Epithelial cell of proximal tubule (primary cell): Measurements from ENCODE around the gene GPRIN3. TPM values are rescaled to one million over a fixed set of nuclear protein-coding genes. Genes with fewer than 3 reads are reported as not detected.

Experiments
- DNase-seq: peaks from one replicate; pipeline ENCODE4 v3.0.0-alpha.2; 2011; ENCODE audit warnings: low read depth
- H3K4me3 ChIP-seq: 2 replicates; pipeline ENCODE4 v1.5.1; 2011; ENCODE audit warnings: low read depth, mild to moderate bottlenecking, low read length
- CTCF ChIP-seq: conservative IDR thresholded peaks from 2 replicates; pipeline ENCODE4 v1.5.1; 2012; ENCODE audit warnings: low read depth, mild to moderate bottlenecking, low read length
- total RNA-seq: library from RNA; depleted of rRNA; stranded (reverse); fragments of >200 nt; gene quantifications from 2 replicates; pipeline ENCODE4 v1.2.3, GENCODE V29; 2015

GPRIN3 gene
- total RNA-seq, 1 donor from 2014 or later = 2.0 TPM

- no peak for TF ChIP-seq CTCF
- no peak overlapping the region for H3K4me3 ChIP-seq
- DNase-seq = no peak
These were observed 39.9 kb upstream of the GPRIN3 start for GRCh38 chr4:89347363-89348025.

- no peak for TF ChIP-seq CTCF
- no peak overlapping the region for H3K4me3 ChIP-seq
These were observed 37.0 kb upstream of the GPRIN3 start for GRCh38 chr4:89344571-89344970.

GRCh38 chr4:89338206-89338605 lies 30.6 kb upstream of the GPRIN3 start:
- no peak overlapping the region for H3K4me3 ChIP-seq
- DNase-seq = no peak
- TF ChIP-seq CTCF = no peak

More at GRCh38 chr4:89344571-89344970, 37.0 kb upstream of the GPRIN3 start:
- no peak for DNase-seq

- no peak for DNase-seq
- TF ChIP-seq CTCF = no peak
These were observed 30.1 kb upstream of the GPRIN3 start for GRCh38 chr4:89337681-89338080.

GRCh38 chr4:89336818-89337420 lies 29.3 kb upstream of the GPRIN3 start:
- H3K4me3 ChIP-seq = no peak overlapping the region
- no peak for DNase-seq
- TF ChIP-seq CTCF = no peak

More at GRCh38 chr4:89337681-89338080, 30.1 kb upstream of the GPRIN3 start:
- no peak overlapping the region for H3K4me3 ChIP-seq

GRCh38 chr4:89334830-89335229 lies 27.2 kb upstream of the GPRIN3 start:
- no peak for DNase-seq
- TF ChIP-seq CTCF = no peak
- H3K4me3 ChIP-seq = no peak overlapping the region

- TF ChIP-seq CTCF = no peak
- H3K4me3 ChIP-seq = no peak overlapping the region
- no peak for DNase-seq
These were observed 26.7 kb upstream of the GPRIN3 start for GRCh38 chr4:89334311-89334710.
